NOMO-1 (cell line): Measurements from ENCODE around the gene ETS1.

Experiments used
- DNase-seq, 2 experiments: peaks; one replicate each; lab custom pipeline; 2025; ENCODE audit not compliant: unreplicated experiment in 2 of 2; lab: John Stamatoyannopoulos, UW

The ETS1 gene

GRCh38 chr11:128419012-128419767 is 168.2 kb downstream of the ETS1 start:
- no peak for DNase-seq

DNA sequence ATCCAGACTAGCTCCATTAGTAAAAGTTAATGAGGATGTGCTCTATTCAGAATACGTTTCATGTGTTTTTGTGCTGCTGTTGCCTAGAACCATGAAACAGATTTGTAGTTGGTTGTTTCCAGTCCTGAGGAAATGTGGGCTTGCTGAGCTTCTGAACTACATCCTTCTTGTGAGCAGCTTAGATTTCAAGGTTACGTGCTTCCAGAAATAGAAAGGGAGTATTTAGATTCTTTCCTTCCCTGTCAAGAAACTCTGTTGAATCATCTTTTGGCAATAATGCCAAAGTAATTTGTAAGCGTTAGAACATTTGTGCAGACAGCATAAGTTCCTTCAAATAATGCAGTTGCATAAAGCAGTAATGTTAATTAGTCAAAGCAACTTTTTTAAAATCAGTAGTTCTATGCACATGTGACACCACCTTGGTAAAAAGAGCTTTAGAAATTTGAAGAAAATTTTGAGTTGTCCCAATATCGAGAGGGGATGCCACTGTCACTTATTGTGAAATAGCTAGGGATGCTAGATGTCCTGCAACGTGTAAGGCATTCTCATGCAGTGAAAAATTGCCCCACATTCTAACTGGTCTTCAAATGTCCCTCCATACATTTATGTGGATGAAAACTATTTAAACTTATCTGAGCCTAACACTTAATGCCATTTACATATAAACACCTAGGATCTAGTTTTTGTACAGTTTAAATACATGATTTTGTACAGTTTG is 169.6 kb downstream of the ETS1 start:
- no peak for DNase-seq

GRCh38 chr11:128416976-128417375 is 170.4 kb downstream of the ETS1 start:
- DNase-seq: no peak

DNA sequence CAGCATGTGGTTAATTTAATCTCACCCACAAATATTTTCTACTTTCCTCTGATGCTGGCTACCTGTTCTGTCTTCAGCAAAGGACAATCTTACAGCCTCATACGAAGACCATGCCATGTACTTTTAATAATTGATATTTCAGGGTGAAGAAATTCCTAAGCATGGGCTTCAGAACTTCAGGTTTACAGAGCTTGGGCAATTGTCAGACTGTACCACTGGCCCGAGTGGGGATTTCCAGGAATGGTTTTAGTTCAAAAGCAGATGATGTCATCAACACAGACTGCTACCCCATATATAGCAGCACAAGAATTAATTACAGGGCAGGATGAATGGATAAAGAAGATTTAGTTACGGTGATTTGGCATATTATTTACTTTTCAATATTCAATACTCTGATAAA is 171.8 kb downstream of the ETS1 start:
- DNase-seq: no peak

GRCh38 chr11:128412847-128413791 is 174.2 kb downstream of the ETS1 start:
- DNase-seq: no peak

GRCh38 chr11:128411812-128412211 is 175.5 kb downstream of the ETS1 start:
- no peak for DNase-seq

- DNase-seq: no peak
Observed at GRCh38 chr11:128411150-128411549, 176.2 kb downstream of the ETS1 start.

- no peak for DNase-seq
Observed at GRCh38 chr11:128409476-128409875, 177.9 kb downstream of the ETS1 start.
